GM12891 (cell line): ENCODE measurements around the gene TMEM255B.

Experiments
- DNase-seq: peaks from one replicate; pipeline ENCODE4 v3.0.0; 2011; ENCODE audit warnings: low spot score; ENCODE audit not compliant: insufficient read length
- FAIRE-seq: peaks from 2 replicates; lab custom pipeline; 2011; peaks lifted over from hg19 to GRCh38; lab: Jason Lieb, UNC
- PAX5 ChIP-seq: IDR thresholded peaks from 2 replicates; pipeline ENCODE4 v1.6.1; 2011; ENCODE audit warnings: low read length, moderate library complexity, mild to moderate bottlenecking; ENCODE audit not compliant: insufficient read depth, severe bottlenecking
- POLR2A ChIP-seq: IDR thresholded peaks from 2 replicates; pipeline ENCODE4 v1.6.1; 2011; ENCODE audit warnings: low read depth, low read length, control low read depth
- POLR2AphosphoS5 ChIP-seq: IDR thresholded peaks from 2 replicates; pipeline ENCODE4 v1.6.1; 2011; ENCODE audit warnings: low read depth, low read length, control low read depth
- POU2F2 ChIP-seq: IDR thresholded peaks from 2 replicates; pipeline ENCODE4 v1.6.1; 2011; ENCODE audit warnings: low read depth, mild to moderate bottlenecking, control low read depth, low read length, moderate library complexity
- SPI1 ChIP-seq: IDR thresholded peaks from 2 replicates; pipeline ENCODE4 v1.6.1; 2011; ENCODE audit warnings: low read depth, low read length, control low read depth
- TAF1 ChIP-seq: IDR thresholded peaks from 2 replicates; pipeline ENCODE4 v1.6.1; 2011; ENCODE audit warnings: low read depth, low read length, control low read depth

TMEM255B gene

DNA sequence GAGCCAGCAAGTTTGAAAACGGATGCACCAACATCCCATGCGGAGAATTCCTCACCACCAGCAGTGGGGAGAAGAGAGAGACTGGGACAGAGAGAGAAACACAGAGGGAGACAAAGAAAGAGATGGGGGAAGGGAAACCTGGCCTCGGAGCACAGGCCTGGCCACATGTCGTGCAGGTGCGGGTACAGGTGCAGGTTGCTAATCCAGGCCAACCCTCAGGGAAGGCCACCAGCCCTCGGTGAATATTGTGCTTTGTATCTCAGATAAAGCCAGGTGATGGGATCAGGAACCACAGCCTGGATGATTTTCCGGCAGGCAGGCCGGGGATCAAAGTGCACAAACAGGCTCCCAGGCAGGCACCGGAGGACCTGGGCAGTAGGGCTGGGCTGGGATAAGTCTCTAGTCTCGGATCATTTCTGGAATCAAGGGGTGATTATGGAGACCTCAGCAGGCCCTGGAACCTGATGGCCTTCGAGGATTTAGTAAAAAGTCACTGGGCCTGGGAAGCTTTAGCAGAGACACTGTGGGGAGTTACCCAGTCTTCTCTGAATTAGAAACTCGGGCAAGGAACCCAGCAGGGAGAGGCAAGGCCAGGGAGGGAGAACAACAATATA lies 101.1 kb downstream of the TMEM255B start:
- FAIRE-seq (no peak), DNase-seq (no peak)

DNA sequence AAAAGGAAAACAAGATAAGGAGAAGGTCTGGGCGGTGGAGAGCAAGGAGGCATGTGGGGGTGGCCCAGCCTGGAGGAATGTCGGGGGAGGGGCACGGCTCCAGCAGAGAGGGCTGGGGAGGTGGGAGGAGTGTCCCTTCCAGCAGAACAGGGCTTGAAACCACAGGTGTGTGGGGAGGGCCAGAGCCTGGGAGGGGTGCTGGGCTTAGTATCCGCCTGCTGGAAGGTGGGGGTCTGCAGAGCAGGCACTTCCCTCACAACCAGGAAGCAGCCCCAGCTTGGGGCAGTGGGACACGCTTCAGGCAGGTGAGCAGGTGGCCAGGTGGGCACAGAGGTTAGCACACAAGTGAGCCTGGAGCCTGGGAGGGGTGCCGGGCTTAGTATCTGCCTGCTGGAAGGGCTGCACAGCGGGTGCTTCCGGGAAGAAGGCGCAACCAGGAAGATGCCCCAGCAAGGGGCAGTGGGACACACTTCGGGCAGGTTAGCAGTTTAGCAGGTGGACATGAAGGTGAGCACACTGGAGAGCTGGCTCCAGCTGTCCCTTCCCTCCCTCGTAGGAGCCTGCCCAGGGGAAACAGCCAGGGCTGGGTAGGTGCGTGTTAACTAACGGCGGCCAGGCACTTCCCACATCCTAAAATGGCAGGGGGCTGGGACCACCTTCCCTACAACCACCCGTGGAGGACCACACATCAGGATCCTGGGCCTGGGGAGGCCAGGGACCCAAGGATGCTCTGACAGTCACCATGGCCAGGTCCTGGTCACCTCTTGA lies 101.8 kb downstream of the TMEM255B start:
- TF ChIP-seq SPI1 (no peak), POU2F2 (no peak), POLR2A (no peak), PAX5 (no peak), POLR2AphosphoS5 (no peak), TAF1 (no peak)
- FAIRE-seq (no peak), DNase-seq (no peak)

More for the DNA sequence above, 101.1 kb downstream of the TMEM255B start:
- TF ChIP-seq POLR2A (no peak), TAF1 (no peak), POLR2AphosphoS5 (no peak), SPI1 (no peak), PAX5 (no peak), POU2F2 (no peak)

DNA sequence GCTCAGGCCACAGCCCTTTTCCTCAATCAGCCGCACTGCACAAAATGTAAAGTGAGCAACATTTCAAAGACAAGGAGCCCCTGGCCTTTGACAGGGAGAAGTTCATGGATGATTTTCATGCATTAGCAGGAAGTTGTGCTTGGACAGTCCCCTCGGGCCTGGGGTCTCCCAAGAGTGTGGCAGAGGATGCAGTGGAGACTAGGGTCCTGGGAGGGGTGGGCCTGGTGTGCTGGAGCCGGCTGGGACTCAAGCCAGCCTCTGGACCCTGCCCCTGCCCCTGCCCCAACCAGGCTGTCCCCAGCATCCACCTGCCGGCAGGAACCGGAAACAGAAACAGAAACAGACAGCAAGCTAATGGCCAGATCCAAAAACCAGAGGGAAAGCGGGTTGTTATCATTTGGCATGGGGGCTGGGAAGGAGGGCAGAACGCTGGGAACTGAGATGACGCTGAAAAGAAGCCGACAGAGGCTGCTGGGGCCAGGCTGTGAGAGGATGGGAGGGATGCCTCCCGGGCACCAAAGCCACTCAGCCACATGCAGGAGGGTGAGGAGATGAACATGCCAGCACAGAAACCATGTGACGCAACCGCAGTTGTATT lies 102.5 kb downstream of the TMEM255B start:
- no peak for DNase-seq
- FAIRE-seq, result no peak
- no peak for TF ChIP-seq POU2F2
- no peak for TF ChIP-seq SPI1
- TF ChIP-seq POLR2A, result no peak
- no peak for TF ChIP-seq PAX5
- no peak for TF ChIP-seq TAF1
- TF ChIP-seq POLR2AphosphoS5, result no peak

DNA sequence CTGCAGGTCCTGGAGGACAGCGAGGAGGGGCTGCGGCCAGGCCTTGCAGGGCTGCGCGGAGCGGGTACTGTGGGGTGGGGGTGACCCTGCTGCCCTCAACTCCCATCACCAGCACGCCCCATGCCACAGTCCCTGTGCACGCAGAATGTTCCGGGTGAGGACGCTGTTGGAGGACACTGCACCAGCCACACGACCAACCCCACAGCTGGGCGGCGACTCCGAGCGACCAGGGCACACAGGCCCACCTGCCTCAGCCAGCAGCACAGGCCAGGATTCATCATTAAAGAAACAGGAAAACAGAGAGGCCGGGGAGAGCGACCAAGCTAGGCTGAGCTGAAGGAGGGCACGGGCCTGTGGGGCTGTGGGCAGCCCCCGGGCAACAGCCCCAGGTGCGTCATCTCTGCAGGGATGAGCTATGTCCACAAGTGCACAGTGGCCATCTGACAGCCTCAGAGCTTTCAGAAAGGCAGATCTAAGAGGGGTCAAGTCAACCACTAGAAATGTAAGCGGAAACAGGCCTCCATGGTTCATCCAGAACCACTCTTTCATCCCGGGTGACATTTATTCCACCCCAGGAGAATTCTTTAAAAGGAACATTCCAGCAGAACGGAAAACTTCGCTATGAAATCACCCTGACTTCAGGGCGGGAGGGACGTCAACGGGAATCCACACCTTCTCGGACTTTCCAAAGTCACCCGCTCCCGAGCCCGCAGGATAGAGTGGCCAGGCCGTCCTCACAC lies 103.3 kb downstream of the TMEM255B start:
- TF ChIP-seq PAX5 (no peak), POLR2AphosphoS5 (no peak), SPI1 (no peak), POU2F2 (no peak), POLR2A (no peak), TAF1 (no peak)

DNA sequence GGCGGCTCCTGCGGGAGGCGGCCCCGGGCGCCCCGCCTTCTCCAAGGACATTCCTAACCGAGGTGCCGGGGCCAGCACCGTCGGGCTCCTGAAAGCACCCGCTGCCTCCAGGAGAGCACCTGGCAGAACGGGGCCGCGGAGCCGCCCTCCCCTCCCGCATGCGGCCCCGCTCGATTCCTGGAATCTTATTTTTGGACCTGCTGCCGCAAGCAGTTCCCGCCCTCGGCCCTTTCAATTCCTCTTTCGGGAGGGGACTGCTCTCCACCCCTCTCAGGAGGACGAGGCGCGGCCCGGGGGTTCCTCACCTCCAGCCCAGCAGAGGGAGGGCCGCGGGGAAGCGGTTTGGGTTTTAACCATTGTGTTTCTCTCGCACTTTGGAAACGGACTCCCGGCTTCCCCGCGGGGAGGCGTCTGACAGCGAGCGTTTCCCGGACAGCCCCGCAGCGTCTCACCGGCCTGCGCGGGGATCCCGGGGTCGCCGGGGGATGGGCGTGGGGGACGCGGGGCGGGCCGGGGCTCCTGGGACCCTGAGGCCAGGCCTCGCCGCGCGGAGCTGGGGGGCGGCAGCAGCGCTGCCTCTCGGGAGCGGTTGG lies 104.0 kb downstream of the TMEM255B start:
- DNase-seq (peak; percentile 72), FAIRE-seq (no peak)

More for the DNA sequence above, 103.3 kb downstream of the TMEM255B start:
- no peak for DNase-seq
- no peak for FAIRE-seq

DNA sequence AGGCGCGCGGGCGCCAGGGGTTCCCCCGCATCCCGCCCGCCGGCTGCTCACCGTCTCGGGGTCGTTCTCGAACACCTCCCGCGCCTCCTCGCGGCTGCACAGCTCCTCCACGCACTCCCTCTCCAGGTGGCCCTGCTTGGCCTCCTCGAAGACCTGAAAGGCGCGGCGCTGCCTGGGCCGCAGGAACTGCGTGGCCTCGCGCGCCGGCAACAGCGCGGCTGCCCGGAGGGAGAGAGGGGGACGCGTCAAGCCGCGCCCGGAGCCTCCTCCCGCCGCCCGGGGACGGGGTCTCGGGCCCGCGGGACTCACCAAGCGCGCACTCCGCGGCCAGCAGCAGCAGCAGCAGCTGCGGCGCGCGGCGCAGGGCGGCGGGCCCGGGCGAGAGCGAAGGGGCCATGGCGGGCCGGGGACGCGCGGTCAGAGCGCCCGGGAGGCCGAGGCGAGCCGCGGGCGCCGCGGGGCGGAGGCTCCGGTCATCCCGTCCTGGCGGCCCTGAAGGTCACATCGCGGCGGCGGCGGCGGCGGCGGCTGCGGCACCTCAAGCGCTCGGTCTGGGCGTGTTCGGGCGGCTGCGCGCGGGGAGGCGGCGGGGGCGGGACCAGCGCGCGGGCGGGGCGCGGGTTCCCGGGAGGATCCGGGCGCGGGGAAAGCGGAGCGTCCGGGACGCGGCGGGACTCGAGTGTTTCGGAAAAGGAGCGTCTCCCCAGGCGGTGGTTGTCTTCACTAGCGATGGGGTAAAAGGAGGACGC lies 104.7 kb downstream of the TMEM255B start, which contains the start of gene GAS6:
TSS of gene GAS6 (minus strand) at position 553 of the 749 bp plus-strand sequence. CDS start at position 397, 156 bp downstream.
- no peak for TF ChIP-seq POU2F2
- no peak for TF ChIP-seq PAX5
- no peak for TF ChIP-seq TAF1
- TF ChIP-seq POLR2A, result no peak
- TF ChIP-seq SPI1, result no peak
- no peak for TF ChIP-seq POLR2AphosphoS5
- FAIRE-seq (peak; percentile 20), DNase-seq (peak; percentile 53)

More for the DNA sequence above, 104.0 kb downstream of the TMEM255B start:
- TF ChIP-seq POLR2AphosphoS5 (no peak), SPI1 (peak; percentile 81)

DNA sequence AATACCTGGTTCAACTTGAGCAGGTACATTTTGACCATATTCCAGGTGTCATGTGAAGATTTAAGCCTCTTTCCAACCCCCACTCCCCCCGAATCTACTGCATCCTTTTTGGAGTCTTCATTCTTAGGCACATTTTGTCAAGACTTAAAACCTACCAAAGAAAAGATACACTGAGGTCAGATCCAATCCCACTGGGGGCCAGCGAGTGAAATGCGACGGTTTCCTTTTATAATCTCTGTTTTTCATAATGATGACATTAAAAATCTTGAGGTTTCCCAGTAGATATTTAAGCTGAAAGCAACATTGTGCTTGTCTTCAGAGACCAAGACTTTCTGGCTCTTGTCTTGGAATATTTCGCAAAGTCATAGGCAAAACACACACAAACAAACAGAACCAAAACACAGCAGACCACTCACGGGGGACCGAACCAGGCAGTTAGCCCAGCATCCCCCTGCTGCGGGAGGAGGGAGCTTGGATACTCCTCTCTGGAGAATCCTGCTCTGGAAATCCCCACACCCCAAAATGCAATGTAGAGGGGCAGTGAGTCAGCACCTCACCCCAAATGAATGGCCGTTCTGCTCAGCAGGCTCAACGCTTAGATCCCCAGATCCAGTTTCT lies 105.4 kb downstream of the TMEM255B start:
- TF ChIP-seq POU2F2 (no peak), TAF1 (no peak), PAX5 (no peak), POLR2A (no peak), POLR2AphosphoS5 (no peak), SPI1 (no peak)
- DNase-seq (no peak), FAIRE-seq (peak; percentile 41)
